Activated T-cell treated with anti-CD3 and anti-CD28 coated beads for 4 hours (primary cell): Measurements from ENCODE around the gene ESCO1.
"Not testable (repeated sequence)": the region's sequence is repeated elsewhere in the genome, so short reads cannot be mapped to it uniquely, and the experiment has no call there.

Source experiments
- DNase-seq: peaks from one replicate; pipeline ENCODE4 v3.0.0-alpha.2; 2020

ESCO1 gene, protein sequence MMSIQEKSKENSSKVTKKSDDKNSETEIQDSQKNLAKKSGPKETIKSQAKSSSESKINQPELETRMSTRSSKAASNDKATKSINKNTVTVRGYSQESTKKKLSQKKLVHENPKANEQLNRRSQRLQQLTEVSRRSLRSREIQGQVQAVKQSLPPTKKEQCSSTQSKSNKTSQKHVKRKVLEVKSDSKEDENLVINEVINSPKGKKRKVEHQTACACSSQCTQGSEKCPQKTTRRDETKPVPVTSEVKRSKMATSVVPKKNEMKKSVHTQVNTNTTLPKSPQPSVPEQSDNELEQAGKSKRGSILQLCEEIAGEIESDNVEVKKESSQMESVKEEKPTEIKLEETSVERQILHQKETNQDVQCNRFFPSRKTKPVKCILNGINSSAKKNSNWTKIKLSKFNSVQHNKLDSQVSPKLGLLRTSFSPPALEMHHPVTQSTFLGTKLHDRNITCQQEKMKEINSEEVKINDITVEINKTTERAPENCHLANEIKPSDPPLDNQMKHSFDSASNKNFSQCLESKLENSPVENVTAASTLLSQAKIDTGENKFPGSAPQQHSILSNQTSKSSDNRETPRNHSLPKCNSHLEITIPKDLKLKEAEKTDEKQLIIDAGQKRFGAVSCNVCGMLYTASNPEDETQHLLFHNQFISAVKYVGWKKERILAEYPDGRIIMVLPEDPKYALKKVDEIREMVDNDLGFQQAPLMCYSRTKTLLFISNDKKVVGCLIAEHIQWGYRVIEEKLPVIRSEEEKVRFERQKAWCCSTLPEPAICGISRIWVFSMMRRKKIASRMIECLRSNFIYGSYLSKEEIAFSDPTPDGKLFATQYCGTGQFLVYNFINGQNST

DNA sequence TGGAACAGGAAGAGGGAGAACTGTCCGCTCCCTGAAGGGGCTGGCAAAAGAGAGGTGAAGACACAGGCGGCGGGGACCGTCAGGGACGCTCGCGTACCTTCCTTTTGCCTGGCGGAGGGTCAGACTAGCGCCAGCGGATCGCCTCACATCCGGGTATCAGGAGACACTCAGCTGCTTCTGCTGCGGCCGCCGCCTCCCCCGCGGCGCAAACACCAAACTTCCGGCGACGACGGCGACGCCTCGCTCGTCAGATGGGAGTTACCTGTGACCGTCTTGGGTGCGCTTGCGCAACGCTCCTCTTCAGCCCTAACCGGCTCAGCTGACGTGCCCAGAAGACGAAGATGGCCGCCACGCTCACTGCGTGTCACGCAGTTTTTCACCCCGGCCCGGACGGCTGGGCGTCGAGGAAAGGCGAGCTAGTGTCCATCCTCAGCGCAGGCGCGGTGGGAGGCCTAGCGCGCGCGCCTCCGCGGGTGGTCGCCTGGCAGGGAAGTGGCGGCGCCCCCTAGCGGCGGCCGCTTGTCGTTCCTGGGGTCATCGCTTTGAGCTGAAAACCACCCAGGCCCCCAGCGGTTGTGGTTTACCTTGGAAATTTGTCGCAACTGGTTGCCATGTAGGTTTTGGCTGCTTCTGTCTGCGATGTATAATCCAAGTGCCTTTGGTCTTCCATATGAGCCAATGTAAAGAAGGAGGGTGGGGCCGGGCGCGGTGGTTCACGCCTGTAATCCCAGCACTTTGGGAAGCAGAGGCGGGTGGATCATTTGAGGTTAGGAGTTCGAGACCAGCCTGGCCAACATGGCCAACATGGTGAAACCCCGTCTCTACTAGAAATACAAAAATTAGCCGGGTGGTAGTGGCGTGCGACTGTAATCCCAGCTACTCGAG, at the start of gene ESCO1:
ESCO1 (minus strand) TSS at position 179 of the 885 bp plus-strand sequence. CDS start 25,861 bp downstream, outside the sequence.
- peak; percentile 81 for DNase-seq

DNA sequence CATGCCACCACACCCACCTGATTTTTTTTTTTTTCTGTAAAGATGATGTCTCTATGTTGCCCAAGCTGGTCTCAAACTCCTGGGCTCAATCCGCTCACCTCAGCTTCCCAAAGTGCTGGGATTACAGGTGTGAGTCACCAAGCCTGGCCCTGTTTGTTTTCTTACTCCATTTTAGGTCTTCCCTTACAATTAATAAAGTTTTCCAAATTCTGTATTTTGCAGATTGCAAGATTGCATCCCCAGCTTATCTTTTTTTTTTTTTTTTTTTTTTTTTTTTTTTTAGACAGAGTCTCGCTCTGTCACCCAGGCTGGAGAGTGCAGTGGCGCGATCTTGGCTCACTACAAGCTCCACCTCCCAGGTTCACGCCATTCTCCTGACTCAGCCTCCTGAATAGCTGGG, 39.9 kb upstream of the ESCO1 start:
- DNase-seq: not testable (repeated sequence)

DNA sequence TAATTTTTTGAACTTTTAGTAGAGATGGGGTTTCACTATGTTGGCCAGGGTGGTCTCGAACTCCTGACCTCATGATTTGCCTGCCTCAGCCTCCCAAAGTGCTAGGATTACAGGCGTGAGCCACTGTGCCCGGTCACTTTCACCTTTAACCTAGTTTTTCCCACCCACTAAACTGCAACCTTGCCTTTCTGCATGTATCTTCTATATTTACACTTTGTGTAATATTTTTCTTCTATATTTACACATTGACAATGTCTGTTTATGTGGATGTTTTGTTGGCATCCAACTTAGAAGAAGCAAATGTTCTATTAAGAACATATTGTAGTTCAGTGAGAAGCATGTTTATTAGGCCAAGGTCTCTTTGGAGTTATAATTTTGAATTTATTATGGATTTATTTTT, 38.3 kb upstream of the ESCO1 start:
- DNase-seq: no peak

DNA sequence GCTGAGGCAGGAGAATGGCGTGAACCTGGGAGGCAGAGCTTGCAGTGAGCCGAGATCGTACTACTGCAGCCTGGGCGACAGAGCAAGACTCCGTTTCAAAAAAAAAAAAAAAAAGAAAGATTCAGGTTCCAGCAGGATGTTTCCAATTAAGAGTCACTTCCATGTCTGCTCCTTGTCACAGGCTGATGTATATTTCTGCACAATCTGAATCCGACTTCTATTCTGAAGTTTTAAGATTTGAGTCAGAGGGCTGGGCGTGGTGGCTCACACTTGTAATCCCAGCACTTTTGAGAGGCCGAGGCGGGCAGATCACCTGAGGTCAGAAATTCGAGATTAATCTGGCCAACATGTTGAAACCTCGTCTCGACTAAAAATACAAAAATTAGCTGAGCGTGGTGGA, 36.3 kb upstream of the ESCO1 start:
- no peak for DNase-seq

DNA sequence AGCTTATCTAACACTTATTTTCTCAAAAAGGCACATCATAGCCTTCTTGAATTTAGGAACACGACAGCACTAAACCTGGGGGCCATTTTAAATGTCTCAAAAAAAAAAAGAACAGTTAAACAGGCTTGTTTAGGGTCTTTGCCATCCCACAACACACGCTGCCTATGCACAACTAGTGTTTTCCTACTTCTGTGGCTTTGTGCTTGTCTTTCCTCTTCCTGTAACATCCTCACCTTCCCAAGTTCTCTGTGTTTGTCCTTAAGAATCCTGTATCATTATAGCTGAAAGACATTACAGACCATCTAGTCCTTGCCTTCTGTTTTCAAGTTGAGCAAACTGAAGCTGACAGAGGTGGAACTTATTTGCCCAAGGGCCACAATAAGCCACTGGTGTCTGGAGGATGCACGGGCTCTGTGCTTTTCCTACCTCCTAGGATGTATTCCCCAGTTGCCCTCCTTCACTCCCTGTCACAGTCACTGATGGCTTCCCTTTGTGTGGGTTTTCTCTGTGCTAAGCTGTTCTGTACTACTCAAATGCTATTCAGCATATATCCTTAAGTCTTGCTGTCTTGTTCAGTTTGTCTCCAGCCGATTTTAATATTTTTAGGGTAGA, 34.2 kb upstream of the ESCO1 start:
- no peak for DNase-seq

DNA sequence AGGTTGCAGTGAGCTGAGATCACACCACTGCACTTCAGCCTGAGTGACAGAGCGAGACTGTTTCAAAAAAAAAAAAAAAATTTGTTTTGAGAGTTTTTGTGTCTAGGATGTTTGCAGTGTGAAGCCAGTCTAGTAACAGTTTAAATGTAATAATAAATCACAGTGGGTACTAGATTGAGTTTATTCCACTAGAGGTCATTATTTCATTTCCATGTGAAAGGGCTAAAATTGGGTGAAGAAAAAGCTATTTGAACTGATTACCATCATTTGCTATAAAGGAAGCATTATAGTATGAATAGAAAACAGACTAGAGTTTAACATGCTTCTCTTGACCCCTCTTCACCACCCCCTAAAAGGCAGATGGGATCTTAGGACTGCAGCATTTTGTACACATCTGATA, 31.9 kb upstream of the ESCO1 start:
- DNase-seq: no peak

DNA sequence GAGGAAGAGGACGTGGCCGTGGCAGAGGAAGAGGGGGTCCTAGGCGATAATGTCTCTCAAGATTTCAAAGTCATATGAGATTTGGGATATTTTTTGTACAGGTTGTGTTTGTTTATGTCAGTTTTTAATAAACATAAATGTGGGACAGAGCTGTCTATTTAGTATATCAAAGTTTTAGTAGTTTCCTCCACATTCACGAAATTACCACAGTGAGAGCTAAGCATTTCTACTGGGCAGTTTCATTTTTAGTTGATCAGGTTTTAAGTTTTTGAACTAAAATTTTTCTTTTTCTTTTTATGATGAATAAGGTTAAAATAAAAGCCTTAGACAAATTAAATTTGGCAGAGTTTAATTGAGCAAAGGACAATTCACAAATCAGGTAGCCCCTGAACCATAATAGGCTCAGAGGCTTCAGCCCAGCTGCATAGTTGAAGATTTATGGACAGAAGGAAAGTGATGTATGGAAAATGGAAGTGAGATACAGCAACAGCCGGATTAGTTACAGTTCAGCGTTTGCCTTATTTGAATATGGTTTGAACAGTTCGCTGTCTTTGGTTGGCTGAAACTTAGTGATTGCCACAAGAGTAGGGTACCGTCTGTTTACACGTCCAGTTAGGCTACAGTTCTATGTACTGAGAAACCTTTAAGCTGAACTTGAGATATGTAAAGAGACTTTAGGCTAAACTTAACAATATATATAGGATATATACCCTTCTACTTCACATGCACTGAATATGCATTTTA, 28.8 kb upstream of the ESCO1 start:
- DNase-seq: no peak

DNA sequence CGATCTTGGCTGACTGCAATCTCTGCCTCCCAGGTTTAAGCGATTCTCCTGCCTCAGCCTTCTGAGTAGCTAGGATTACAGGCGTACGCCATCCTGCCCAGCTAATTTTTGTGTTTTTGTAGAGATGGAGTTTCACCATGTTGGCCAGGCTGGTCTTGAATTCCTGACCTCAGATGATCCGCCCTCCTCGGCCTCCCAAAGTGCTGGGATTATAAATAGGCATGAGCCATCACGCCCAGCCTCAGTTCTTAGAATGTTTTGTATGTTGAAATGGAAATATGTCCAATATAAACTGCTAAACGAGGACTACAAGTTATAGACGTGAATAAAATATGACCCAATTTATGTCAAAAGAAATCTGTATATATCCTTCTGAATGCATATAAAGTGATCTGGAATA, 21.1 kb upstream of the ESCO1 start:
- DNase-seq: not testable (repeated sequence)

DNA sequence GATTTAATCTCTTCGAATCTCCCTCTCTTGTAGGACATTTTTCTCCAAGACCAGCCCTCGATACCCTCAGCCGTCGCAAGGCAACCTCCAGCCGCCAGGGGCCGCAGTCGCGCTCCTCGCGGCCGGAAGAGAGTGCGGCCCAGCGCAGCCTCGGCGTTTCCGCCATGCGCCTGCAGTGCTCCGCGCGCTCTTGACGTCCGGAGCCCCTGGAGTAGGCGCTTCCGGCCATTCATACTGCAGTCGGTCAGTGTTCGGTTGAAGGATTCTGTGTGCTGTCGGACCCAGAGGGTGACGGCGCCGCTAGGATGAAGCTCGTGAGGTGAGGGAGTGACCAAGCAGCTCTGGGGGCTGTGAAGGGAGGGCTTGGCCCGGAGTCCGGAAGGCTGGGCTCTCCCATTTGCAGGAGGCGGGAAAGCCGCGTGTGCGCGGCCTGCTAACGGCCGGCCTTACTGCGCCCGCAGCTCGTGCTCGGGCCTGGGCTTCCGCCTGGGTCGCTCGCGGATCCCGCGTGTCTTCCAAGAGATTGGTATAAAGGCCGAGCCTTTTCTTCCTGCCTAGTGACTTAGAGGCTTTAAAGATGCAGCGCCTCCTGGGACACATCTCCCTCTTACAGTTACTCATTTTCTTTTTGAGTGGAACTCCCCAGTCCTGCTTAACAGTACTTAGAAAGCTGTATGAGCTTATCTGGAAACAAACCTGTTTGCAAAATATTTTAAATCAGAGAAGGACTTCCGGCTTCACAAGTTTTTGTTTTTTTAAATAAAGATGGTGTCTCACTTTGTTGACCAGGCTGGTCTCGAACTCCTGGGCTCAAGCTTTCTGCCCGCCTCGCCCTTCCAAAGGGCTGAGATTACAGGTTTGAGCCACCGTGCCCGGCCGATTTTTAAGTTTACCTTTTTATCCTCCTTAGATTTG, 11.9 kb upstream of the ESCO1 start, which contains the start of gene SNRPD1:
SNRPD1 (plus strand) TSS at position 190 of the 915 bp plus-strand sequence; CDS start at position 306, 116 bp downstream.
- DNase-seq: peak; percentile 83

DNA sequence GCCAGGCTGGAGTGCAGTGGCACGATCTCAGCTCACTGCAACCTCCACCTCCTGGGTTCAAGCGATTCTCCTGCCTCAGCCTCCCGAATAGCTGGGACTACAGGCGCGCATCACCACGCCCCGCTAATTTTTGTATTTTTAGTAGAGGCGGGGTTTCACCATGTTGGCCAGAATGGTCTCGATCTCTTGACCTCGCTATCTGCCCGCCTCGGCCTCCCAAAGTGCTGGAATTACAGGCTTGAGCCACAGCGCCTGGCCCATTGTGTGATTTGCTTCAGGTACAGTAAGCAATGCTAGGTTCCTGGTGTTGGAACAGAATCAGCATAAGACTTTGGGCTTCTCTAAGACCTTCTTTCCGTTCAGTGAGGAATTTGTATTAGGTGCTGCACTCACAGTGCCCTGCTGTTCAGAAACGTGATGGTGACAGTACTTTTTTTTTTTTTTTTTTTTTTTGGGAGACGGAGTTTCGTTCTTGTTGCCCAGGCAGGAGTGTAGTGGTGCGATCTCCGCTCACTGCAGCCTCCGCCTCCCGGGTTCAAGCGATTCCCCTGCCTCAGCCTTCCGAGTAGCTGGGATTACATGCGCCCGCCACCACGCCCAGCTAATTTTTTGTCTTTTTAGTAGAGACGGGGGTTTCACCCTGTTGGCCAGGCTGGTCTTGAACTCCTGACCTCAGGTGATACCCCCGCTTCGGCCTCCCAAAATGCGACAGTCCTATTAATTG, 11.1 kb upstream of the ESCO1 start:
- DNase-seq: not testable (repeated sequence)

DNA sequence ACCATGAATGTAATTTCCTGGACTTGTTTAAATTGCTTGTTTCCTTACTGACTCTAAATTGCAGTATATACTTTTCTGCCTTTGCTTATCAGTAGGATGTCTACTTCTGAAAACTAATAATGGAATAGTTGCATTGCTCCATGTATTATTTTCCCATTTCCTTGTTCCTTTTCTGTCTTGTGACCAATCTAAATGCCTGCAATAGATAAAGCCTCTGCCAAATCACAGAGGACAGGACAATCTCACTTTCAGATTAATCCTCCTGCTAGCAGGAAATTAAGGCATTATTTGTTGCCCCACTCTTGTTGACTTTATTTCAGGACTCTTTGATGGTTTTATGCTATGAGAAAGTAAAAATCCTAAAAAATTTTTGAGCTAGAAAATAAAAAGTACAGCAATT, 4.7 kb upstream of the ESCO1 start:
- no peak for DNase-seq

DNA sequence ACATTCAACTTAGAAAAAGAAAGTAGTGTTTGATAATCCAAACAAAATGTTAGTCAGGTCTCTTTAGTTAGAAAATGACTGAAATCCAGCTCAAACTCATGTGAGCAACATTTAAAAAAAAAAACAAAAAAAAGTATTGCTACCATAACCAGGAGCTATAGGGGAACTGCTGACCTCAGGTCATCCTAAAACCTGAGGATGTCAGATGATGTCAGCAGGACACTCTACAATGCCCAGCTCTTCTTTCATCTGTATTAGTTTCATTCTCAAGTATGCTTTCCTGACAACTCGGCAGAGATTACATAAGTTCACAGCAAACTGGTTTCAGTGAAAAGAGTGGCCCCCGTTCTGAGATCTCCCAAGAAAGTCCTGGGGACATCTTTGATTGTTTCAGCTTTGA, 4.2 kb upstream of the ESCO1 start:
- no peak for DNase-seq

DNA sequence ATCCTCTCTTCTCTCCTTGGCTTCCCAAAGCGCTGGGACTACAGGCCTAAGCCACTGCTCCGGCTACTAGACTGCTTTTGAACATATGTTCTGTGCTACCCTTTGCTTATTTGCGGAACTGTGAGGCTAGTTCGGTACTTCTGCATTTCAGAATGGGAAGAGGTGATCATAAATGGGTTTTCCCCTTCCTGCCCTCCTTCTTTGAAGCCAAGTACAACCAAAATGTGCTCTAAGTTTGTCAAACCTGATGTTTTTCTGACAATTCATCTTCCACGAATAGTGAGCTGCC, 1.7 kb upstream of the ESCO1 start:
- no peak for DNase-seq

DNA sequence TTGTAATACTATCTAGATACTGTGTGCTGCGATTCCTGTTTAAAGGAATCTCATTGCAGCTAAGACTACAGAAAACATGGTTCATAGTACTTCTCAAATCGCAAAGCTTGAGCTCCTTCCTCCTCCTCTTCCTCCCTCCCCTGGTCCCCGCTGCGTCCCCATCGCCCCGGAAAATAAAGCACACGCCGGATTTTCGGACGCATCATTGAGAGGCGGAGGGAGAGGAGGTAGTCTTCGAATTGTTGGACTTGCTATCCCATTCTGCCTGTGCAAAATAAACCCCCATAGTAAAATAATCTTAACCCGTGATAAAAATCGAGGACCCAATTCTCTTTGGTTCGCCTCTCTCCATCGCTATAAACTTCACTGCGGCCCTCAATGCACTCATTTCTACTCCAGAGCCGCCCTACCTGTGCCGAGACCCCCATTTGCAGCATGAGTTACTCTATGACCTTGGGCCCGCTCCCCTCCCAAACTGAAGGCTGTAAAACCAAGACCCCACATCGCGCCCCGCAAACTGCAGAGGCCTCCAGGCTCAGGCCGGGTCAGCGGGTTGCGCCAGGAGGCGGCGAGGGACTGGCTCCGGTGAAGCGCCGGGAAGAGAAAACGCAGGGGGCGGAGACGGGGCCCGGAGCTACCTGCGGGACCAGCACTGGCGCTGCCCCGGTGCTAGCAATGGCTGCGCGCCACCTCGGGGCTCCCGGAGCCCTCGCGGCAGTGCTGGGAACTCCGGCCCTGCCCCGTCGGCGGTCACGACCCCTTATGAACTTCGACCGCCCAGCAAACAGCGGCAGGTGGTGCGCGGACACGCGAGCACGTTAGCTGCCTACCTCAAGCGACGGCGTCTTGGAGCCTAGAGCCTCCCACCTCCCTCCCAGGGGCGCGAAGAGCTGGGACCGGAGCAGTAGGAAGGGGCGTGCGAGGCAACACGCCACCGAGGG, 649 bp downstream of the ESCO1 start:
- DNase-seq: no peak

DNA sequence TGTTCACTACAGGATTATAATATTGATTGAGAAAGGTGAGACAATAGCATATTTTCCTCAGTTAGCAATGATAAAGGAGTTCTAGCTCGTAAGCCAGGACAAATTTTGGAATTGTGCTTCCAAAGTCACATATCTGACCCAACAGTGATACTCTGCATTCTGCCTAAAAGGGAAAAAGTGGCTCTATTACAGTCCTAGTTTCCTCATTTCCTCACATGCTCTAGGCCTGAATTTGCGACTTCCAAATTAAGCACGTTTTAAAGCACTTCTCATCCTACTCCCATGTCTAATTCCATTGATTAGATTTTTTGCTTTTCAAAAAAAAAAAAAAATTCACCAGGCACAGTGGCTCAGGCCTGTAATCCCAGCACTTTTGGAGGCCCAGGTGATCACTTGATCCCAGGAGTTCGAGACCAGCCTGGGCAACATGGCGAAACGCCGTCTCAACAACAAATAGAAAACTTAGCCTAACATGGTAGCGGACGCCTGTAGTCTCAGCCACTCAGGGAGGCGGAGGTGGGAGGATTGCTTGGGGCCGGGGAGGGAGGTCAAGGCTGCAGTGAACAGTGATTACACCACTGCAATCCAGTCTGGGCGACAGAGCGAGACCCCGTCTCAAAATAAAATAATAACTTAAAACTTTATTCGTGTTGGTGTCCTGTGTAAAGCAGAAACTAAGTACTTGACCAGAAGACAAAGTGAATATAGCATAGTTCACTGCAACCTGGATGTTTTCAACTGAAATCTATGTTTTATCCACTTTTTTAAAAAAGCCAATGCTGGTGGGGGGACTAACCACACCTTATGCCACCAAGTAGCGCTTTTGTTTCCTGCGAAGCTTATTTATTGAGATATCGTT, 1.5 kb downstream of the ESCO1 start:
- DNase-seq: no peak

DNA sequence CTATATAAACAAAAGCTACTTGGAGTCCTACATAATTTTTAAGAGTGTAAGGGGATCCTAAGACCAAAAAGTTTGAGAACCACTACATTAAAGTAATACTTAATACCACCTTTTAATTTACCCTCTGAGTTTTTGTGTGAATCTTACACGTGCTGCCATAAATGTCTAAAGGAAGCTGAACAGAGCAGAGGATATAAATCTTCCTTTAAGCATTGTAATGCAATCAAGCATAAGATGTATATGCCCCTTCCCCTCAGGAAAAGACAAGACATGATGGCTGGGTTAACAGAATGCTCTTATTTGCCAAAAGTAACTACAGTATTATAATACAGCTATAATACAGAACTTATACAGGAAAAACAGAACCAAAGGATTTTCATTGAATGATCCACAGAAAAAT, 2.9 kb downstream of the ESCO1 start:
- DNase-seq: no peak

DNA sequence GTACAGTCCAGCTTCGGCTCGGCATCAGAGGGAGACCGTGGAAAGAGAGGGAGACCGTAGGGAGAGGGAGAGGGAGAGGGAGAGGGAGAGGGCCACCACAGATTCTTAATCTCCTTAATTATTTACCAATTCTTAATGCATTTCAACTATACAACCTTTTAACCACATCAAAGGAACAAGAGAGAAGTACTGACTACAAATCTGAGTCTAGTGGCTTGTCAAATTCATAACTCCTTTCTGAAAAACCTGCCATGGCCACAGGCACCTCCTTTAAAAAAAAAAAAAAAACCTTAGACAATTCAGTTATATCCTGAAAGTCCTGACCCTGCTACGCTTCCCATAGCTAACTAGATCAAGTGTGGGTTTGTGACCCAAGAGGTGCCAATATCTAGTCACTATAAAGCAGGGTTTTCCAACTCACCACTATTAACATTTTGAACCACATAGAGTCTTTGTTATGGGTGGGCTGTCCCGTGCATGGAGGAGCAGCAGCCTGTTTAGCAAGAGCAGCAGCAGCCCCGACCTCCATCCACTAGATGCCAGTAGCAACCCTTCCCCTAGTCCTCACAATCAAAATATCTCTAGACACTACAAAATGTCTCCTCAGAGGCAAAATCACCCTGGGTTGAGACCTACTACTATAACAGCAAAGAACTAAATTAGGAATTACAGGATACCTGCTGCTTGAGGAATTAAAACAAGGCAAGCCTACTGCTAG, 6.8 kb downstream of the ESCO1 start:
- no peak for DNase-seq
